ENCODE results near the gene ZNF618.

Gene ZNF618

GRCh38 chr9:114061830-114062474 is 185.8 kb downstream of the ZNF618 start:
- no peak for DNase-seq (ENCODE audit: low read depth)

GRCh38 chr9:114065304-114065703 is 189.2 kb downstream of the ZNF618 start:
- H3K4me3 ChIP-seq (ENCODE audit: low read depth, low read length): no peak overlapping the region
- DNase-seq (ENCODE audit: low read depth): no peak

More at GRCh38 chr9:114061830-114062474, 185.8 kb downstream of the ZNF618 start:
- no peak overlapping the region for H3K4me3 ChIP-seq (ENCODE audit: low read depth, low read length)

- no peak overlapping the region for H3K4me3 ChIP-seq (ENCODE audit: low read depth, low read length)
- DNase-seq (ENCODE audit: low read depth): no peak
These were observed 193.5 kb downstream of the ZNF618 start for GRCh38 chr9:114069476-114070187.

- H3K4me3 ChIP-seq (ENCODE audit: low read depth, low read length): no peak overlapping the region
- DNase-seq (ENCODE audit: low read depth): no peak
These were observed 194.3 kb downstream of the ZNF618 start for GRCh38 chr9:114070188-114071103.

GRCh38 chr9:114071197-114071795 is 195.2 kb downstream of the ZNF618 start:
- H3K4me3 ChIP-seq (ENCODE audit: low read depth, low read length): no peak overlapping the region
- DNase-seq (ENCODE audit: low read depth): no peak

GRCh38 chr9:114072184-114073140 is 196.4 kb downstream of the ZNF618 start:
- H3K4me3 ChIP-seq (ENCODE audit: low read depth, low read length): no peak overlapping the region
- no peak for DNase-seq (ENCODE audit: low read depth)

GRCh38 chr9:114075602-114076001 is 199.5 kb downstream of the ZNF618 start:
- no peak for DNase-seq (ENCODE audit: low read depth)
- H3K4me3 ChIP-seq (ENCODE audit: low read depth, low read length): no peak overlapping the region

GRCh38 chr9:114076237-114077161 is 200.4 kb downstream of the ZNF618 start:
- no peak overlapping the region for H3K4me3 ChIP-seq (ENCODE audit: low read depth, low read length)
- DNase-seq (ENCODE audit: low read depth): no peak

GRCh38 chr9:114077162-114077837 is 201.2 kb downstream of the ZNF618 start:
- DNase-seq (ENCODE audit: low read depth): no peak
- H3K4me3 ChIP-seq (ENCODE audit: low read depth, low read length): no peak overlapping the region

- no peak for DNase-seq (ENCODE audit: low read depth)
- H3K4me3 ChIP-seq (ENCODE audit: low read depth, low read length): no peak within 1 kb of the TSS
These were observed 202.1 kb downstream of the ZNF618 start, which contains the start of gene AMBP for GRCh38 chr9:114078021-114078780. TSS of gene AMBP (minus strand) at chr9:114078300. CDS start at chr9:114078209, 91 bp downstream.

- DNase-seq (ENCODE audit: low read depth): no peak
- no peak overlapping the region for H3K4me3 ChIP-seq (ENCODE audit: low read depth, low read length)
These were observed 202.7 kb downstream of the ZNF618 start for GRCh38 chr9:114078781-114079156.

GRCh38 chr9:114080195-114080772 is 204.2 kb downstream of the ZNF618 start:
- no peak overlapping the region for H3K4me3 ChIP-seq (ENCODE audit: low read depth, low read length)
- no peak for DNase-seq (ENCODE audit: low read depth)

GRCh38 chr9:114080773-114081440 is 204.8 kb downstream of the ZNF618 start:
- H3K4me3 ChIP-seq (ENCODE audit: low read depth, low read length): no peak overlapping the region
- no peak for DNase-seq (ENCODE audit: low read depth)

- no peak overlapping the region for H3K4me3 ChIP-seq (ENCODE audit: low read depth, low read length)
- no peak for DNase-seq (ENCODE audit: low read depth)
These were observed 205.4 kb downstream of the ZNF618 start for GRCh38 chr9:114081441-114082016.

Measured in skeletal muscle cell (primary cell).